Stimulated activated effector memory CD8-positive, alpha-beta T cell treated with anti-CD3 and anti-CD28 coated beads, Interleukin-12 subunit alpha, Interleukin-12 subunit beta, amount 100 ng/mL, for 72 hours (primary cell): ENCODE measurements around the gene C1QL2.

Source experiments
- ATAC-seq: fragments of 150-1000 bp; cut with Tn5 transposase; 2 replicates; pipeline ENCODE4 v1.10.0; 2021
- DNase-seq, 2 donors: peaks; one replicate each; pipeline ENCODE4 v3.0.0; 2021 to 2022; ENCODE audit warnings: low spot score in 2 of 2
- H3K27ac Mint-ChIP-seq: one replicate; pipeline ENCODE4 v1.8.0; 2022; ENCODE audit warnings: mild to moderate bottlenecking, mixed read lengths
- H3K36me3 Mint-ChIP-seq: one replicate; pipeline ENCODE4 v1.8.0; 2022; ENCODE audit warnings: mild to moderate bottlenecking, mixed read lengths
- H3K4me1 Mint-ChIP-seq: one replicate; pipeline ENCODE4 v1.8.0; 2022; ENCODE audit warnings: mixed read lengths
- H3K4me3 Mint-ChIP-seq: one replicate; pipeline ENCODE4 v1.8.0; 2022; ENCODE audit warnings: mild to moderate bottlenecking, mixed read lengths
- H3K9me3 Mint-ChIP-seq: one replicate; pipeline ENCODE4 v1.8.0; 2022; ENCODE audit warnings: mixed read lengths

The C1QL2 gene

DNA sequence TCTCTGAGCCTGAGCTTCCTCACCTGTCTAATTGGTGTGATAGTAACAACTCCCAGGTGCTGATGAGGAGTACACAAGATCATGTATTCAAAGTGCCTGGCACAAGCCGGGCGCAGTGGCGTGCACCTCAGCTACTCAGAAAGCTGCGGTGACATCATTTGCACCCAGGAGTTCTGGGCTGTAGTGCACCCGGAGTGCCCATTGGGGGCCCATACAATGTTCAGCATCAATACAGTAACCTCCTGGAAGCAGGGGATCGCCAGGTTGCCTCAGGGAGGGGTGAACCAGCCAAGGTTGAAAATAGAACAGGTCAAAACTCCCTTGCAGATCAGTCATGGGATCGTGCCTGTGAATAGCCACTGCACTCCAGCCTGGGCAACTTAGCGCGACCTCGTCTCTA lies 11.2 kb upstream of the C1QL2 start:
- ATAC-seq = no peak
- H3K36me3 Mint-ChIP-seq = no peaks in the 10 kb centered on the region
- DNase-seq = no peak
- H3K4me3 Mint-ChIP-seq = no peak overlapping the region
- H3K4me1 Mint-ChIP-seq = no peaks in the 10 kb centered on the region
- no peak overlapping the region for H3K27ac Mint-ChIP-seq
- H3K9me3 Mint-ChIP-seq = no peaks in the 10 kb centered on the region

DNA sequence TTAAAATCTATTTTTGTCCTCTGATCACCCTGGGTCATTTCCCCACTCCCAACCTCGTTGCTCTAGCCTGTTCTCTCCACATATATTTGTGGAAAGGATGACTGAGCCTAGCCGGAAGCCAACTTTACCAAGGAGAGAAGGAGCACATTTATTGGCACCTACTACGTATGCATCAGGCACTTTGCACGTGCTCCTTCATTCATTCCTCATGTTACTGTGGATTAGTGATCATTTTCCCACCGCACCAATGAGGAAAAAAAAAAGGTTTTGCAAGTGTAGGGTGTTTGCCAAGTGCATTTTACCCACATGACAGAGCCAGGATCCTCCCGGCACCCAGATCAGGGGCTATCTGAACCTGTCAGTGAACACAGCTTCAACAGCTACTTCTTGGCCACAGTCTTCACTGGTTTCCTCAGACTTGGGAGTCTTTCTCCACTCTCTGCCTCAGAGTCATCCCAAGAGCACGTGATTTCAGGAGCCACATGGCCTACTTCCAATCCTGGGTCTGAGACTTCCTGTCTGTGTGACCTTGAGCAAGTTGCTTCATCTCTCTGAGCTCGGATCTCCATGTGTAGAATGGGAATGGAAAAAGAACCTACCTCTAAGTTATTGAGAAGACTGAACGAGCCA lies 1.9 kb upstream of the C1QL2 start:
- no peak for ATAC-seq
- peaks cover 6% of the 10 kb centered on the region for H3K4me1 Mint-ChIP-seq
- H3K36me3 Mint-ChIP-seq = no peaks in the 10 kb centered on the region
- no peak for DNase-seq
- H3K27ac Mint-ChIP-seq = no peak overlapping the region
- H3K4me3 Mint-ChIP-seq = no peak overlapping the region
- no peaks in the 10 kb centered on the region for H3K9me3 Mint-ChIP-seq

DNA sequence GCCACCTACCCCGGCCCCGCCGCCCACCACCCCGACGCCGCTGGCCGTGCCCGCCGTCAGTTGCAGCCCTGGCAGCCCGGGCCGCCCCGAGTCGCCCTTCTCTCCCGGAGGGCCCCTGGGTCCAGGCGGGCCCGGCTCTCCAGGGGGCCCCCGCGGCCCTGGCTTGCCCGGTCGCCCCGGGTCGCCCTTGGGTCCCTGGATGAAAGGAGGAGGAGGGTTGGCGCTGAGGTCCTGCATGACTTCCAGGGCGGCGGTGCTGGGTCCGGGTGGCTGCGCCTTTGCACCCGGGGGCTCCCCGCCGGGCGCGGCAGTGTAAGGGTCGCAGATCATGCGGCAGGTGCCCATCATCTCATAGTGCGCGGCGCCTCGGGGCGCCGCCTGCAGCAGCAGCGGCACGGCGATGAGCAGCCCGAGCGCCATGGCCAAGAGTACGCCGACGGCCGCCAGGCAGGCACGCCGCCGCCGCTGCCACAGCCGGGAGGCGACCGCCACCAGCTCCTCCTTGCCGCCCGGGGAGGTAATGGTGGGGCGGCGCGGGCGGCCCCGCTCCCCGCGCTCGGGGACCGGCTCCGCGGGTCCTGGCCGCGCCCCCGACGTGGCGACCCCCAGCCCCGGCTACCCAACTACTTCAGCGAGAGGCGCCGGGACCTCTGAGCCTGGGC lies 570 bp downstream of the C1QL2 start:
- ATAC-seq (no peak), DNase-seq (no peak)
- no peak overlapping the region for H3K27ac Mint-ChIP-seq
- H3K9me3 Mint-ChIP-seq = no peaks in the 10 kb centered on the region
- H3K36me3 Mint-ChIP-seq = no peaks in the 10 kb centered on the region
- peaks cover 6% of the 10 kb centered on the region for H3K4me1 Mint-ChIP-seq
- H3K4me3 Mint-ChIP-seq = no peak overlapping the region

DNA sequence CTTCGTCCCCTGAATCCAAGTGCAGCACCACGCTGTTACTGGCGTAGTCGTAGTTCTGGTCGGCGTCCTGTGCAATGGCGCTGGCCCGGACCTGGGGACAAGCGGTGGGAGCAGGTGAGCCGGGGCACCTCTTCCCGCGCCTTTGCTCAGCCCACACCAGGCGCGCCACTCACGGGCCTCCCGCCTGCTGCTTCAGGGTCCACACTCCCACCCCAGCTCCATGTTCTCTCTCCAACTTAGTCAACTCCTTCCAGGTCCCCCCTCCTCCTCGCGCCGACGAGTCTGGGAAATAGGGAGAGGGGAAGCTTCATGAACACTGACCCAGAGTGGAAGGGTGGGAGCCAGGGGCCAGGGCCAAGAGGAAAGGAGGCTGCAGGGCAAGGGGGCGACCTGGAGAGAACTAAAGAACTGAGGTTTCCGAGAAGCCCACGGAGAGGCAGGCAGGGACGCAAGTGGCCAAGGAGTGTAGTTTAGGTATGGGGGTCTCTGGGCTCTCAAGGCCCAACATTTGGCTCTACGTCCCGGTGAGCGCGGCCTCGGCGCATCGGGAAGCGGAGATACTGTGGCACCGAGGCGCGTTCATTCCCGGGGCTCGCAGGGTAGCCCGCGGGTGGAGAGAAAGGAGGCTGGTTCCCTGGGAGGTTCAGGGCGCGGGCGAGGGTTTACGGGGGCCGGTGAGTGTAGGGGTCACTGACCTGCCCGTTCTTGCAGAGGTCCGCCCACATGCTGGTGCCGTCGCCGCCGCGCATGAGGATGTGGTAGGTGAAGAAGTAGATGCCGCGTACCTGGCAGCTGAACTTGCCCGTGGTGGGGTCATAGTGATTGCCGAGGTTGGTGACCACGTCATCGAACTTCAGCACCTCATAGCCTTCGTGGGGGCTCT lies 1.4 kb downstream of the C1QL2 start:
- Mint-ChIP-seq H3K4me1 (peaks cover 6% of the 10 kb centered on the region), H3K9me3 (no peaks in the 10 kb centered on the region), H3K4me3 (no peak overlapping the region), H3K27ac (no peak overlapping the region), H3K36me3 (no peaks in the 10 kb centered on the region)
- DNase-seq (no peak), ATAC-seq (no peak)

DNA sequence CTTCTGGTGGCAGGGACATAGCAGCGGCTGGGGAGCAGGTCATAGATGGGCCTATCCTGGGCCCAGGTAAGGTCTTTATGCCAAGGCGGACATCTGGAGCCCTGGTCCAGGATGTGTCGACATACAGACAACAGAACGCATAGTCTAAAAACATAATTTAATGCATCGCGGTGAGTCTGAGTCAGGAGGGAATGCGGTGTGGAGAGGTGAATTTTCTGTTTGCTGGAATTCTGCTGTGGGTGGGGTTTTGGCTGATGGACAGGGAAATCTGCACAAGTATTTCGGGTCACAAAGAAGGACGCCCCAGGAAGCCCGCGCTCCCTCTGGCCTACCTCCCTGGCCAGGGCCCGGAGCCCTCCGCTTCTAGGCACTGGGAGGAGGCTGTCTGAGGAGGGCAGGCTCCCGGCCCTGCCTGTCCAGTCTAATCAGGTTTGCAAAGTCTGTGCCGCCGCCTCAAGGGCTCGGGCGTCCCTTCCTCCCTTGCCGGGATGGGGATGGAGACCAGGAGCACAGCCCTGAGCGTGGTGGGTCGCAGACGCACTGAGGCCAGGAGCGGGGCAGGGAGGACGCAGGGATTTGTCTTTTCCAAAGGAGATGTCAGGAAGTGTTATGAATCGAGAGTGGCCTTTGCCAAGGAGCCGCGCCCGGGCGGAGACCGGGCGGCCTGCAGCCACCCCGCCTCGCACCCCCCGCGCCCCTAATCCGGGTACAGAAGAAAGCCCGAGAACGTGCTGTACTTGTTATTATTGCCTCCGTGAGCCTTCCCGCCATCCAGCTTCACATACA lies 2.3 kb downstream of the C1QL2 start:
- Mint-ChIP-seq H3K9me3 (no peaks in the 10 kb centered on the region), H3K4me3 (no peak overlapping the region), H3K4me1 (peaks cover 6% of the 10 kb centered on the region), H3K36me3 (no peaks in the 10 kb centered on the region), H3K27ac (no peak overlapping the region)
- DNase-seq (no peak), ATAC-seq (no peak)

DNA sequence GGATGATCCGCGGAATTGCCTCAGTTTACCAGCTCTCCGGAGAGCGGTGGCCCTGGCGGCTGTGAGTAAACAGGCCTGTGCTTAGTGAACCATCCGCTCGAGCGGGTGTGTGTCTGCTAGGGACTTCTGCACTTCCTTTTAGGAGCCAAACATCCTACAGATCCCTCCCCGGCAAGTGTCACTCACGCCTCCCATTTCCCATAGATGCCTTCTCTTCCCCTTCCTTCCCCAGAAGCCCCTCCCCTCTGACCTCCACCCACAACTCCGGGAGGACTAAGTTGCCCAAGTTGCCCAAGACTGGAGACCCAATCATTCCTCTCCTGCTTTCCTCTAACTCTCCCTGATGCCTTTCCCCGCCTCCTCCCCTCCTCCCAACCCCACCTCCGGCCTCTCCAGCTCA lies 2.9 kb downstream of the C1QL2 start:
- H3K9me3 Mint-ChIP-seq = no peaks in the 10 kb centered on the region
- H3K27ac Mint-ChIP-seq = no peak overlapping the region
- peaks cover 6% of the 10 kb centered on the region for H3K4me1 Mint-ChIP-seq
- no peak for ATAC-seq
- no peak overlapping the region for H3K4me3 Mint-ChIP-seq
- H3K36me3 Mint-ChIP-seq = no peaks in the 10 kb centered on the region
- DNase-seq = no peak

DNA sequence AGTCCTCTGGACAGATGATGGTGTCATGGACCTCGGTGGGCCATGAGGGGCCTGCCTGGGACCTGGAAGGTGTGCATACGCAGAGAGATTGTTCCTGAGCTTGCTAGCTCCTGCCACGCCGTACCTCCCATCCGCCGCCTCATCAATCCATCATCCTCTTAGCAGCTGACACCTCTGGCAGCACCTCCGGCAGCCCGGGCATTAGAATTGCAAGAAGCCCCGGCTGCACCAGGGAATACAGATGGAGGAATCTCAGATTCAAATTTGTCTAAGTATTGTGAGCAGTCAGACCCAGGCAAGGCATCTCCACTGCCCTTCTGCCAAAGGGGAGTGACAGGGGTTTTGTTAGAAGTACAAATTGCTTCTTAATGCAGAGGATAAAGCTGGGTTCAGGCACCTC lies 4.5 kb downstream of the C1QL2 start:
- H3K4me3 Mint-ChIP-seq = no peak overlapping the region
- H3K9me3 Mint-ChIP-seq = no peaks in the 10 kb centered on the region
- DNase-seq = no peak

DNA sequence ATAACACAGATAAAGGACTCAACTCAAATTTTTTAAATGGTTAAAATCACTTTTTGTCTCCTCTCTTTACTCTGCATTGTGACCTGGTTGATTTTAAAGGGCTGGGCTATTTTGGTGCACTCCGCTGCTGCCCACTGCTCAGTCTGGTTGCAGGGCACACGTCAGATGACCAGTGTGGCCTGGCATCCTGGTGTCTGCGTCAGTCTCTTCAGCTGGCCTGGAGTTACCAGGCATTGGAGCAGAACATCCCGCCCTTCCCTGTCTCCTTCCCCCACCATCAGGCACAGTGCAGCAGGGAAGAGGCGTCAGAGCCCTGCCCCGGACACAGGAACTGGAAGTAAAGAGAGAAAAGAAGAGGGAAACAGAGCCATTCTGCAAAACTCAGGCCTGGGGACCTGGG lies 8.9 kb downstream of the C1QL2 start:
- no peak overlapping the region for H3K4me3 Mint-ChIP-seq
- no peaks in the 10 kb centered on the region for H3K9me3 Mint-ChIP-seq
- ATAC-seq = no peak
- H3K4me1 Mint-ChIP-seq = no peaks in the 10 kb centered on the region
- DNase-seq = no peak
- H3K36me3 Mint-ChIP-seq = no peaks in the 10 kb centered on the region
- no peak overlapping the region for H3K27ac Mint-ChIP-seq

More for the DNA sequence above, 4.5 kb downstream of the C1QL2 start:
- no peak overlapping the region for H3K27ac Mint-ChIP-seq
- no peaks in the 10 kb centered on the region for H3K36me3 Mint-ChIP-seq
- peaks cover 6% of the 10 kb centered on the region for H3K4me1 Mint-ChIP-seq
- ATAC-seq = no peak

DNA sequence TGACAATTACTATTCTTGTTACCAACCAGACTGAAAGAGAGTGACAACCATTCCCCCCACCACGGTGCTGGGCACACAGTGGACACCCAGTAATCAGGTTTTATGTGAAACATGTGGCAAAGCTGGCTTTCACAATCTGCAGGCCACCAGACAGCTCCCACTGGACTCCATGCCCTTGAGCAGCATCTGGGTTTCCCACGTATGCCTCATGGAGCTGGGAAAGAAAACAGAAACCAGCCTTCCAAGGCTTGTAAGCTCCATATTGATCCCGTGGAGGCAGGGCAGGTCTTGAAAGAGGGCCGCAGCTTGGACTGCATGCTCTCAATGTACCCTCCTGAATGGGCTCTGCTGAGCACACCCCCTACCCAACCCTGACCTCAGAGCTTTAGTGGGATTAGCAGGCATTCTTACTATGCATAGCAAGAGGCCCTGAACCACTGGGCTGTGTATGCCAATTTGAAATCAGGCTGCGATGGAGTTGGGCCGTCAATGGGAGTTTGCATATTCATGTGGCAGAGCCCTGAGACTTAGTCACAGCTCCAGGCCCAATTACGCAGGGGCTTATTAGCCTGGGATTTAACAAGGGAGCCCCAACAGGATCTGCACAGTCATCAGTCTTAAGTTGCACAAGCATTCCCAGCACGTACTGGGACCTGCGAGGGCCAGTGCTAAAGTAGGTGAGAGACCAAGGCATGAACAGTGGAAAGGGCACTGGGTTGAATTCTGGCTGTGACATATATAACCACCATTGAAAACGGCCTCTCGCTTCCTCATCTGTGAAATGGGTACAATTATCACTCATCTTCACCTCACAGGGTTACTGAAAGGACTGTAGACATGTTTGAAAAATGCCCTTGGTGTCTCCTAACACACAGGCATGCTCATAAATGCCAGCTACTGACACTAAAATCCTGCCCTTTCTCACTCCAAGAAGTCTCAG lies 10.5 kb downstream of the C1QL2 start:
- Mint-ChIP-seq H3K4me3 (no peak overlapping the region), H3K27ac (no peak overlapping the region), H3K4me1 (no peaks in the 10 kb centered on the region), H3K36me3 (no peaks in the 10 kb centered on the region), H3K9me3 (no peaks in the 10 kb centered on the region)
- DNase-seq = no peak
- no peak for ATAC-seq

DNA sequence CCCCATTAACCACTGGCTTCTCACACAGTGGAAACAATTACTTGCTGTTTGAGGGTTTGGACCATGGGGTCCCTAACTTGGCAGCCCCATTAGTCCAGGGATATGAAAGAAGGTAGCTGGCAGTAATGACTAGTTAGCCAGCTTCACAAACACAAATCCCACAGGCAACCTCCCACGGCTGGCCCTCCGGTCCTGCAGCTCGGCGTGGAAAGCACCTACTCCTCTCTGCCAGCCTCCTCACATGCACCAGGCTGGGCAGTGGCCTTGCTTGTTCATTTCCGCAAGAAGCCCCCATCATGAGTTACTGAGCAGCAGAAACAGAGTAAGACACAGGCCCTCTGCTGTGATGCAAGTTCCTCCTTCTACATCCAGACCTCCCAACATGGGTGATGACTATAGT lies 13.7 kb downstream of the C1QL2 start:
- no peak for ATAC-seq
- H3K27ac Mint-ChIP-seq = no peak overlapping the region
- H3K4me1 Mint-ChIP-seq = no peaks in the 10 kb centered on the region
- no peaks in the 10 kb centered on the region for H3K36me3 Mint-ChIP-seq
- no peak for DNase-seq
- no peak overlapping the region for H3K4me3 Mint-ChIP-seq
- no peaks in the 10 kb centered on the region for H3K9me3 Mint-ChIP-seq

DNA sequence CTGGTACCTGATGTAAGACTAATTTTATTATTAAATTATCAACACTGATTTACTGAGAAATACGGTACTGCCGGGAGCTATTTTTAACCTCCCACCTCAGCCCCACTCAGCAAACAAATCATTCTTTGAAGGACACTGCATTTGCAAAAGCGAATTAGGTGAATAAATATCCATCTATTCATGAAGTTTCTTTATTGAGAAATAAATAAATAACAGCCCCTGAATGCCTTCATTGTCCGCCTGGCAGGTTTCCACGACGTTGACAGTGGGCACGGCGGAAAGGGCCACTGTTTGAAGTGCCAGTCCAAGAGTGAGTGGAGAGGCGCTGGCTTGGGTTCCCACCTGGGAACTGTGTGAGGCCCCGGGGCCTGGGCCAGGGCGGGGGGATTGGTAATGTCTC lies 15.7 kb downstream of the C1QL2 start:
- no peak overlapping the region for H3K27ac Mint-ChIP-seq
- no peak for ATAC-seq
- H3K36me3 Mint-ChIP-seq = no peaks in the 10 kb centered on the region
- H3K4me1 Mint-ChIP-seq = no peaks in the 10 kb centered on the region
- no peak overlapping the region for H3K4me3 Mint-ChIP-seq
- DNase-seq = no peak
- no peaks in the 10 kb centered on the region for H3K9me3 Mint-ChIP-seq

DNA sequence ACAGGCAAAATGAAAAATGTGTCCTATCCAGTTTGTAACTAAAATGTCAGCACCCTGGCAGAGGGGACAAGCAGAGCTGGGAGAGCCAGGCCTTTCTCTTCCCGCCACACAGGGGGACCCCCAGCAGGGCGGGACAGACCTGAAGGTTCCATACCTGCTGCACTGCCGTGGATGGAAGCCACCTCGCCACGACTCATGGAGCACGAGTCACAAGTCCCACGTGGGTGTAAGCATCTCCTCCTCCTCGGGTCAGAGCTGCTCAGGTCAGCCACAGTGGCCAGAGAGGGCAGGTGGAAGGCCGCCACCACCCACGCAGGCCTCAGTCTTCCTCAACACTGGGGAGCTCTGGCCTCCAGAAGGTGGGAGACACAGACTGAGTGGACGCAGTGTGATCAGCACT lies 21.0 kb downstream of the C1QL2 start:
- no peak overlapping the region for H3K27ac Mint-ChIP-seq
- no peak overlapping the region for H3K4me3 Mint-ChIP-seq
- peaks cover 3% of the 10 kb centered on the region for H3K9me3 Mint-ChIP-seq
- H3K36me3 Mint-ChIP-seq = no peaks in the 10 kb centered on the region
- H3K4me1 Mint-ChIP-seq = no peaks in the 10 kb centered on the region
- DNase-seq (no peak), ATAC-seq (no peak)

DNA sequence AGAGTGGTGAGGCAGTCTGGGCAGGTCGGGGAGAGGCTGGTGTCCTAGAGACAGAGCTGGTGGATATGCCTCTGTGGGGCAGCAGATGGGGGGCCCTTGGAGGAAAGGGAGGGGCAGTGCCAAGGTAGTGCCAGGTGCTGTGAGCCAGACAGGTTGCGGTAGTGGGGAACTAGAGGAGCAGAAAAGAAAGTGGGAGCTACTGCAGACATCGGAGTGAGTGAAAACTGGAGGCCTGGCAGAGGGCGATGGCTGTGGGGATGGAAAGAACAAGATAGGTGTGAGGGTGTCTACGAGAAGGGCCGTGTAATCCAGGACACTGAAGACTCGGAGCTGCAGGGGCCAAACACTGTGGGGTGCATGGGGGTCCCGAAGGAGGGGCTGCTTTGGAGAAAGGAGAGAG lies 21.7 kb downstream of the C1QL2 start:
- no peak for DNase-seq
- no peak for ATAC-seq
- Mint-ChIP-seq H3K4me3 (no peak overlapping the region), H3K27ac (no peak overlapping the region), H3K36me3 (no peaks in the 10 kb centered on the region), H3K4me1 (no peaks in the 10 kb centered on the region), H3K9me3 (peaks cover 3% of the 10 kb centered on the region)

DNA sequence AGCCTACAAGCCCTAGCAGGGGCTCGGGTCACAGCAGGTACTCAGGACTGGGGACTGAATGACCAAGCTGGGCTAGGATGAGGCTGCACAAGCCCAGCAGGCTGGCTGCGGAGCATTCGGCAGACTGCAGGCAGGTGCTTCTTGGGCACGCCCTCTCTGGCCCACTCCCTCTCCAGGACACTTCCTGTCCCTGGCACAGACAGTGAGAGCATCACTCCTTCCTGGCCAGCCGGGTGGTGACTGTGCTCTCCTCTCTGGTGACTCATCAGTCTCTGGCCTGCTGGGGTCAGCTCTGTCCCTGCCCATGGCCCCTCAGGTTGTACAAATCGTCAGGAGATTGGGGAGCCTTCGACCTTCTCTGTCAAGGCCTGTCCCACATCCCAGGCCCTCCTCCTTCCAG lies 22.5 kb downstream of the C1QL2 start:
- H3K4me1 Mint-ChIP-seq = no peaks in the 10 kb centered on the region
- no peak overlapping the region for H3K4me3 Mint-ChIP-seq
- no peak overlapping the region for H3K27ac Mint-ChIP-seq
- H3K9me3 Mint-ChIP-seq = peaks cover 3% of the 10 kb centered on the region
- DNase-seq = no peak
- ATAC-seq = no peak
- H3K36me3 Mint-ChIP-seq = no peaks in the 10 kb centered on the region
